Measurements from ENCODE around the gene KRTAP1-4. TPM values are rescaled to one million over a fixed set of nuclear protein-coding genes. Genes with fewer than 3 reads are reported as not detected.
"Not testable (repeated sequence)": the region's sequence is repeated elsewhere in the genome, so short reads cannot be mapped to it uniquely, and the experiment has no call there.

The KRTAP1-4 gene
- total RNA-seq, 1 experiment from 2014 or later = not detected

- Histone ChIP-seq H3K36me3 (replicated peaks; ENCODE audit: control insufficient read depth, insufficient read depth, low read length) (no peaks in the 10 kb centered on the region), H3K4me3 (ENCODE audit: insufficient read depth, low read depth, low read length) (no peak overlapping the region), H3K27me3 (ENCODE audit: control insufficient read depth, insufficient read depth, low read length) (no peaks in the 10 kb centered on the region)
- DNase-seq = no peak
Observed at GRCh38 chr17:41058741-41059140, 28.7 kb upstream of the KRTAP1-4 start.

- H3K4me3 ChIP-seq (ENCODE audit: insufficient read depth, low read depth, low read length) = no peak overlapping the region
- no peaks in the 10 kb centered on the region for H3K36me3 ChIP-seq (replicated peaks; ENCODE audit: control insufficient read depth, insufficient read depth, low read length)
- no peaks in the 10 kb centered on the region for H3K27me3 ChIP-seq (ENCODE audit: control insufficient read depth, insufficient read depth, low read length)
- no peak for DNase-seq
Observed at GRCh38 chr17:41057547-41057946, 27.6 kb upstream of the KRTAP1-4 start.

GRCh38 chr17:41055130-41055529 is 25.1 kb upstream of the KRTAP1-4 start, which contains the start of gene KRTAP2-2:
Gene KRTAP2-2 (minus strand): TSS chr17:41055230. CDS start chr17:41055211, 19 bp downstream.
- not testable (repeated sequence) for H3K4me3 ChIP-seq (ENCODE audit: insufficient read depth, low read depth, low read length); DNase-seq; H3K27me3 ChIP-seq (ENCODE audit: control insufficient read depth, insufficient read depth, low read length)

GRCh38 chr17:41054556-41054955 is 24.6 kb upstream of the KRTAP1-4 start:
- H3K36me3 ChIP-seq (replicated peaks; ENCODE audit: control insufficient read depth, insufficient read depth, low read length); DNase-seq; H3K27me3 ChIP-seq (ENCODE audit: control insufficient read depth, insufficient read depth, low read length); H3K4me3 ChIP-seq (ENCODE audit: insufficient read depth, low read depth, low read length): not testable (repeated sequence)

More at GRCh38 chr17:41055130-41055529, 25.1 kb upstream of the KRTAP1-4 start, which contains the start of gene KRTAP2-2:
- not testable (repeated sequence) for H3K36me3 ChIP-seq (replicated peaks; ENCODE audit: control insufficient read depth, insufficient read depth, low read length)

GRCh38 chr17:41054025-41054424 is 24.0 kb upstream of the KRTAP1-4 start:
- Histone ChIP-seq H3K4me3 (ENCODE audit: insufficient read depth, low read depth, low read length) (no peak overlapping the region), H3K27me3 (ENCODE audit: control insufficient read depth, insufficient read depth, low read length) (no peaks in the 10 kb centered on the region), H3K36me3 (replicated peaks; ENCODE audit: control insufficient read depth, insufficient read depth, low read length) (no peaks in the 10 kb centered on the region)
- no peak for DNase-seq

GRCh38 chr17:41052566-41052965 is 22.6 kb upstream of the KRTAP1-4 start:
- no peaks in the 10 kb centered on the region for H3K36me3 ChIP-seq (replicated peaks; ENCODE audit: control insufficient read depth, insufficient read depth, low read length)
- H3K27me3 ChIP-seq (ENCODE audit: control insufficient read depth, insufficient read depth, low read length) = no peaks in the 10 kb centered on the region
- no peak overlapping the region for H3K4me3 ChIP-seq (ENCODE audit: insufficient read depth, low read depth, low read length)
- no peak for DNase-seq

- DNase-seq = no peak
- Histone ChIP-seq H3K27me3 (ENCODE audit: control insufficient read depth, insufficient read depth, low read length) (no peaks in the 10 kb centered on the region), H3K4me3 (ENCODE audit: insufficient read depth, low read depth, low read length) (no peak overlapping the region), H3K36me3 (replicated peaks; ENCODE audit: control insufficient read depth, insufficient read depth, low read length) (no peaks in the 10 kb centered on the region)
Observed at GRCh38 chr17:41049110-41049509, 19.1 kb upstream of the KRTAP1-4 start.

- H3K36me3 ChIP-seq (replicated peaks; ENCODE audit: control insufficient read depth, insufficient read depth, low read length) = no peaks in the 10 kb centered on the region
- H3K27me3 ChIP-seq (ENCODE audit: control insufficient read depth, insufficient read depth, low read length) = no peaks in the 10 kb centered on the region
- no peak overlapping the region for H3K4me3 ChIP-seq (ENCODE audit: insufficient read depth, low read depth, low read length)
- no peak for DNase-seq
Observed at GRCh38 chr17:41048441-41048840, 18.4 kb upstream of the KRTAP1-4 start.

GRCh38 chr17:41046735-41047465 is 16.9 kb upstream of the KRTAP1-4 start, which contains the start of gene KRTAP2-1:
Gene KRTAP2-1 (minus strand): TSS chr17:41047316. CDS start chr17:41047267, 49 bp downstream.
- not testable (repeated sequence) for H3K36me3 ChIP-seq (replicated peaks; ENCODE audit: control insufficient read depth, insufficient read depth, low read length); H3K4me3 ChIP-seq (ENCODE audit: insufficient read depth, low read depth, low read length); H3K27me3 ChIP-seq (ENCODE audit: control insufficient read depth, insufficient read depth, low read length); DNase-seq

- no peak for DNase-seq
- Histone ChIP-seq H3K27me3 (ENCODE audit: control insufficient read depth, insufficient read depth, low read length) (no peaks in the 10 kb centered on the region), H3K4me3 (ENCODE audit: insufficient read depth, low read depth, low read length) (no peak overlapping the region)
Observed at GRCh38 chr17:41042953-41043352, 13.0 kb upstream of the KRTAP1-4 start.

GRCh38 chr17:41040783-41041571 is 11.0 kb upstream of the KRTAP1-4 start, which contains the start of gene KRTAP1-1:
Gene KRTAP1-1 (minus strand): TSS chr17:41041450. CDS start chr17:41041397, 53 bp downstream.
- not testable (repeated sequence) for H3K36me3 ChIP-seq (replicated peaks; ENCODE audit: control insufficient read depth, insufficient read depth, low read length)

More at GRCh38 chr17:41042953-41043352, 13.0 kb upstream of the KRTAP1-4 start:
- no peaks in the 10 kb centered on the region for H3K36me3 ChIP-seq (replicated peaks; ENCODE audit: control insufficient read depth, insufficient read depth, low read length)

GRCh38 chr17:41037853-41038350 is 7.9 kb upstream of the KRTAP1-4 start:
- no peak overlapping the region for H3K4me3 ChIP-seq (ENCODE audit: insufficient read depth, low read depth, low read length)
- no peaks in the 10 kb centered on the region for H3K27me3 ChIP-seq (ENCODE audit: control insufficient read depth, insufficient read depth, low read length)
- peak; percentile 36 for DNase-seq
- no peaks in the 10 kb centered on the region for H3K36me3 ChIP-seq (replicated peaks; ENCODE audit: control insufficient read depth, insufficient read depth, low read length)

More at GRCh38 chr17:41040783-41041571, 11.0 kb upstream of the KRTAP1-4 start, which contains the start of gene KRTAP1-1:
- not testable (repeated sequence) for H3K4me3 ChIP-seq (ENCODE audit: insufficient read depth, low read depth, low read length); H3K27me3 ChIP-seq (ENCODE audit: control insufficient read depth, insufficient read depth, low read length); DNase-seq

- H3K27me3 ChIP-seq (ENCODE audit: control insufficient read depth, insufficient read depth, low read length); DNase-seq; H3K4me3 ChIP-seq (ENCODE audit: insufficient read depth, low read depth, low read length); H3K36me3 ChIP-seq (replicated peaks; ENCODE audit: control insufficient read depth, insufficient read depth, low read length): not testable (repeated sequence)
Observed at GRCh38 chr17:41034346-41034935, 4.4 kb upstream of the KRTAP1-4 start, which contains the start of gene KRTAP1-3. Gene KRTAP1-3 (minus strand): TSS chr17:41034874. CDS start chr17:41034821, 53 bp downstream.

Data from H7 (cell line).